ENCODE results near the gene MYO10.

The MYO10 gene

DNA sequence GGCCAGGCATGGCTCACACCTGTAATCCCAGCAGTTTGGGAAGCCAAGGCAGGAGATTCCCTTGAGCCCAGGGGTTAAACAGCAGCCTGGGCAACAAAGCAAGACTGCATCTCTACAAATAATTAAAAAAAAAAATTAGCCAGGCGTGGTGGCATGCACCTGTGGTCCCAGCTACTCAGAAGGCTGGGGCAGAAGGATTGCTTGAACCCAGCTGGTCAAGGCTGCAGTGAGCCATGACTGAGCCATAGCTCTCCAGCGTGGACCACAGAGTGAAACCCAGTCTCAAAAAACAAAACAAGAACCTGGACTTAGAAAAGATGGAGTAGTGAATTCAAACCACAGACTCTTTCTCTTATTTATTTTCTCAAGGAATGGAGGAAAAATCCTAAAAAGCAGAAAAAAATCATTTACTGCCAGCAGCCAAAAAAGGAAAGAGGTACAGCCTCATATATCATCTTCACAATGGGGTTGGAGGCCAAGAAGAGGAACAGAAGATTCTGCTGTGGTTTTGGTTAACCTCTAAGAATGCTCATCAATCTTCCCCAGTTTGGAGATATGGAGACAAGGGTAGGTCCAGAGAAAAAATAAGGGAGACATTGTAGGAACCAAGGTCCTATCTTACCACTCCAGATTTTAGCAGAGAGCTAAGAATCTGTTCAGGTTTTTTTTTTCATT, 40.0 kb upstream of the MYO10 start:
- ATAC-seq (ENCODE audit: insufficient read depth, low read depth), result no peak
- Histone ChIP-seq H3K79me2 (ENCODE audit: insufficient read depth, low read length) (no peaks in the 10 kb centered on the region), H3K4me1 (ENCODE audit: insufficient read depth, low read length) (no peaks in the 10 kb centered on the region), H3K27me3 (ENCODE audit: insufficient read depth, low read length, poor library complexity) (no peaks in the 10 kb centered on the region), H3K36me3 (ENCODE audit: insufficient read depth, low read length) (no peaks in the 10 kb centered on the region), H3K4me3 (ENCODE audit: low read depth in 1 of 2, low read length in 2 of 2) (no peak overlapping the region), H3K9me3 (ENCODE audit: insufficient read depth, low read length, severe bottlenecking) (no peaks in the 10 kb centered on the region), H3K27ac (ENCODE audit: low read length) (no peak overlapping the region), H4K20me1 (ENCODE audit: insufficient read depth, low read length) (no peaks in the 10 kb centered on the region), H3K4me2 (ENCODE audit: insufficient read depth, low read length) (no peak overlapping the region), H2AFZ (ENCODE audit: low read depth, low read length) (no peak overlapping the region), H3K9ac (ENCODE audit: low read depth, low read length) (no peak overlapping the region)
- TF ChIP-seq, protein P1, sequence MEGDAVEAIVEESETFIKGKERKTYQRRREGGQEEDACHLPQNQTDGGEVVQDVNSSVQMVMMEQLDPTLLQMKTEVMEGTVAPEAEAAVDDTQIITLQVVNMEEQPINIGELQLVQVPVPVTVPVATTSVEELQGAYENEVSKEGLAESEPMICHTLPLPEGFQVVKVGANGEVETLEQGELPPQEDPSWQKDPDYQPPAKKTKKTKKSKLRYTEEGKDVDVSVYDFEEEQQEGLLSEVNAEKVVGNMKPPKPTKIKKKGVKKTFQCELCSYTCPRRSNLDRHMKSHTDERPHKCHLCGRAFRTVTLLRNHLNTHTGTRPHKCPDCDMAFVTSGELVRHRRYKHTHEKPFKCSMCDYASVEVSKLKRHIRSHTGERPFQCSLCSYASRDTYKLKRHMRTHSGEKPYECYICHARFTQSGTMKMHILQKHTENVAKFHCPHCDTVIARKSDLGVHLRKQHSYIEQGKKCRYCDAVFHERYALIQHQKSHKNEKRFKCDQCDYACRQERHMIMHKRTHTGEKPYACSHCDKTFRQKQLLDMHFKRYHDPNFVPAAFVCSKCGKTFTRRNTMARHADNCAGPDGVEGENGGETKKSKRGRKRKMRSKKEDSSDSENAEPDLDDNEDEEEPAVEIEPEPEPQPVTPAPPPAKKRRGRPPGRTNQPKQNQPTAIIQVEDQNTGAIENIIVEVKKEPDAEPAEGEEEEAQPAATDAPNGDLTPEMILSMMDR (IDR thresholded peaks at IDR 0.05; ENCODE audit: borderline replicate concordance, extremely low read depth, low read length, poor library complexity, severe bottlenecking), result no peak
- no peak for TF ChIP-seq EZH2 (IDR thresholded peaks at IDR 0.05; ENCODE audit: borderline replicate concordance, low read depth, low read length, severe bottlenecking)
- DNase-seq, result no peak

DNA sequence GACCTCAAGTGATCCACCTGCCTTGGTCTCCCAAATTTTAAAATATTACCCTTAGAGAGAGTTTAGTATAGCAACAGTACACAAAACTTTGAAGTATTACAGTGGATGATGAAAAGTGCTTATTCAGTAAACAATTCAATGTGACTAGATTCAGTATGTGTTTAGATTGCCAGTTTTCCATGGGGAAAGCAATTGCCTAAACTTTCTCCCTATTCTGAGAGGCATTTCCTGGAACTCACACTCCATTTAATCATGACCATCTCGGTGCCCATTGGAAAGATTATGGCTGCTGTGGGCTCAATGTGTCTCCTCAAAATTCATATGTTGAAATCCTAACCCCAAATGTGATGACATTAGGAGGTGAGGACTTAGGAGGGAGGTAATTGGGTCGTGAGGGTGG, 38.9 kb upstream of the MYO10 start:
- Histone ChIP-seq H3K4me3 (ENCODE audit: low read depth in 1 of 2, low read length in 2 of 2) (no peak overlapping the region), H3K4me1 (ENCODE audit: insufficient read depth, low read length) (no peaks in the 10 kb centered on the region), H3K27me3 (ENCODE audit: insufficient read depth, low read length, poor library complexity) (no peaks in the 10 kb centered on the region), H3K4me2 (ENCODE audit: insufficient read depth, low read length) (no peak overlapping the region), H3K79me2 (ENCODE audit: insufficient read depth, low read length) (no peaks in the 10 kb centered on the region), H4K20me1 (ENCODE audit: insufficient read depth, low read length) (no peaks in the 10 kb centered on the region), H3K9ac (ENCODE audit: low read depth, low read length) (no peak overlapping the region), H2AFZ (ENCODE audit: low read depth, low read length) (no peak overlapping the region), H3K27ac (ENCODE audit: low read length) (no peak overlapping the region), H3K36me3 (ENCODE audit: insufficient read depth, low read length) (no peaks in the 10 kb centered on the region), H3K9me3 (ENCODE audit: insufficient read depth, low read length, severe bottlenecking) (no peaks in the 10 kb centered on the region)
- no peak for TF ChIP-seq EZH2 (IDR thresholded peaks at IDR 0.05; ENCODE audit: borderline replicate concordance, low read depth, low read length, severe bottlenecking)
- TF ChIP-seq, protein P1 (IDR thresholded peaks at IDR 0.05; ENCODE audit: borderline replicate concordance, extremely low read depth, low read length, poor library complexity, severe bottlenecking), result no peak
- ATAC-seq (ENCODE audit: insufficient read depth, low read depth), result no peak
- DNase-seq, result no peak

DNA sequence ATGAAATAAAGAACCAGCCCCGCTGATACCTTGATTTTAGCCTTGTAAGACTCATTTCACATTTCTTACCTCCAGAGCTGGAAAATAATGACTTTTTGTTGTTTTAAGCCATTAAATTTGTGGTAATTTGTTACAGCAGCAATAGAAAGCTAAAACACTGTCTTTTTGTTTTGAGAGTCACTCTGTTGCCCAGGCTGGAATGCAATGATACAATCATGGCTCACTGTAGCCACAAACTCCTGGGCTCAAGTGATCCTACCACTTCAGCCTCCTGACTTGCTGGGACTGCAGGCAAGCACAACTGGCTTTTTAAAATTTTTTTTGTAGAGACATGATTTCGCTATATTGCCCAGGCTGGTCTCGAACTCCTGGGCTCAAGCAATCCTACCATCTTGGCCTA, 34.7 kb upstream of the MYO10 start:
- H3K9ac ChIP-seq (ENCODE audit: low read depth, low read length), result no peak overlapping the region
- no peak for DNase-seq
- no peak overlapping the region for H3K4me2 ChIP-seq (ENCODE audit: insufficient read depth, low read length)
- H3K4me3 ChIP-seq (ENCODE audit: low read depth in 1 of 2, low read length in 2 of 2), result no peak overlapping the region
- H3K27me3 ChIP-seq (ENCODE audit: insufficient read depth, low read length, poor library complexity), result no peaks in the 10 kb centered on the region
- no peaks in the 10 kb centered on the region for H3K79me2 ChIP-seq (ENCODE audit: insufficient read depth, low read length)
- no peak for ATAC-seq (ENCODE audit: insufficient read depth, low read depth)
- no peaks in the 10 kb centered on the region for H3K36me3 ChIP-seq (ENCODE audit: insufficient read depth, low read length)
- no peaks in the 10 kb centered on the region for H4K20me1 ChIP-seq (ENCODE audit: insufficient read depth, low read length)
- TF ChIP-seq, protein P1 (IDR thresholded peaks at IDR 0.05; ENCODE audit: borderline replicate concordance, extremely low read depth, low read length, poor library complexity, severe bottlenecking), result no peak
- no peak for TF ChIP-seq EZH2 (IDR thresholded peaks at IDR 0.05; ENCODE audit: borderline replicate concordance, low read depth, low read length, severe bottlenecking)
- H3K4me1 ChIP-seq (ENCODE audit: insufficient read depth, low read length), result no peaks in the 10 kb centered on the region
- H2AFZ ChIP-seq (ENCODE audit: low read depth, low read length), result no peak overlapping the region
- no peaks in the 10 kb centered on the region for H3K9me3 ChIP-seq (ENCODE audit: insufficient read depth, low read length, severe bottlenecking)
- no peak overlapping the region for H3K27ac ChIP-seq (ENCODE audit: low read length)
